ENCODE data around the gene CACNA1C.

Gene CACNA1C

GRCh38 chr12:2535583-2536204 is 482.9 kb downstream of the CACNA1C start:
- DNase-seq (ENCODE audit: low read depth in 2 of 2, low spot score in 1 of 2), result no peak

- no peak for DNase-seq (ENCODE audit: low read depth in 2 of 2, low spot score in 1 of 2)
Observed at GRCh38 chr12:2536724-2537123, 483.9 kb downstream of the CACNA1C start.

- no peak for DNase-seq (ENCODE audit: low read depth in 2 of 2, low spot score in 1 of 2)
Observed at GRCh38 chr12:2537868-2538541, 485.2 kb downstream of the CACNA1C start.

DNA sequence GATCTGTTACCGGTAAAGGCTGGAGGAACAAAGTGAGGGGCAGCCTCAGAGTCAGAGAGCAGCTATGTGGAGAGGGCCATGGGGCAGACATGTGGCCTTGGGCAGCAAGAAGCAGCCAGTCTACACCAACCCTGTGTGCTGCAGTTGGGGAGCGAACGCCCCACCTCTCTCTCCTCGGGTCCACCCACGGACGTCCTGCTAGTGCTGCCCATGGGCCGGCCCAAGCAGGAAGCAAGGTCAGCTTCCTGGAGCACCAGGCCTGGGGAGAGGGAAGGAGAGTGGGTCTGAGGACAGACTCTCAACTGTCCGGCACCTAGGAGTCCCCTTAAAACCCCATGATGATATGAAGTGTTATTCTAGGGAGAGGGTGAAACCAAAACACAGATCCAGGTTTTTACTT is 487.2 kb downstream of the CACNA1C start:
- no peak for DNase-seq (ENCODE audit: low read depth in 2 of 2, low spot score in 1 of 2)

GRCh38 chr12:2540535-2540941 is 487.8 kb downstream of the CACNA1C start:
- DNase-seq (ENCODE audit: low read depth in 2 of 2, low spot score in 1 of 2), result no peak

DNA sequence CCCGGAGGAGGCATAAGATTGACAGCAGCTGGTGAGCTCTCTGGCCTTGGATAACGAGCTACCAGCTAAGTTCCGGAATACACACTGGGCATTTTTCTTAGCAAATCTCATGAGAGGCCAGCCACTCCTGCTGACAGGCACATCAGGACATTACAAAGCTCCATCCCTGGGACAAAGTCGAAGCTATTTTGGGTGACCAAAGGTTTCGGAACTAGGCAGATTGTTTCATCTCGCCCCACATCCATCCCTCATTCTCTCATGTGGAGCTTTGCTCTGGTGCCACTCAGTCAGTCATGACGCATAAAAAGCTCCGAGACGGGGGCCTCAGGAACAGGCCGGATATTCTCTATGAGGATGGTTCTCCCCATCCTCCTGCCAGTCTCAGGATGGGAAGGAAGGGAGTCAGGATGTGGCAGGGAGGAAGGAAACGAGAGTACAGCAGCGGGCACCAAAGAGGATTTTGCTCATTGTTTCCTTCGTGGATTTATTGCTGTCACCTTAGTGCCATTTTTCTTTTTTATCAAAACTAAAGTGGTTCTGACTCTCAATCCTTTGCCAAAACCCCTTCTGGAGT is 488.9 kb downstream of the CACNA1C start:
- DNase-seq (ENCODE audit: low read depth in 2 of 2, low spot score in 1 of 2), result no peak

- no peak for DNase-seq (ENCODE audit: low read depth in 2 of 2, low spot score in 1 of 2)
Observed at GRCh38 chr12:2543801-2544200, 491.0 kb downstream of the CACNA1C start.

DNA sequence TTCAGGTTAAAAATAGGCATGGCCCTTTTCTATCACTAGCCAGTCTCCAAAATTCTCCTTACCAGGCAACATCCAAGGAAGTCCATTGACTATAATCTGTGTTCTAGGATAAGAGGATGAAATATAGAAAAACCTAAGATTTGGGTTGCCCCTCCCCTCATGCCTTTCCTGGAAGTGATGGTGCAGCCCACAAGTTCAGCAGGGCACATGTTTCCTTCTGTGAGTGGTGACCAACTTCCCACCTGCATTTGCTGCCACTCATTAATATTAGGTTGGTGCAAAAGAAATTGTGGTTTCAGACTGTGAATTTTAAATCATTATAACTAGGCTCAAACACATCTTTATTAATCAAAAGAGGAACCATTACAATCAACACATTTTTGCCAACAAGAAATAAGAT is 491.4 kb downstream of the CACNA1C start:
- no peak for DNase-seq (ENCODE audit: low read depth in 2 of 2, low spot score in 1 of 2)

DNA sequence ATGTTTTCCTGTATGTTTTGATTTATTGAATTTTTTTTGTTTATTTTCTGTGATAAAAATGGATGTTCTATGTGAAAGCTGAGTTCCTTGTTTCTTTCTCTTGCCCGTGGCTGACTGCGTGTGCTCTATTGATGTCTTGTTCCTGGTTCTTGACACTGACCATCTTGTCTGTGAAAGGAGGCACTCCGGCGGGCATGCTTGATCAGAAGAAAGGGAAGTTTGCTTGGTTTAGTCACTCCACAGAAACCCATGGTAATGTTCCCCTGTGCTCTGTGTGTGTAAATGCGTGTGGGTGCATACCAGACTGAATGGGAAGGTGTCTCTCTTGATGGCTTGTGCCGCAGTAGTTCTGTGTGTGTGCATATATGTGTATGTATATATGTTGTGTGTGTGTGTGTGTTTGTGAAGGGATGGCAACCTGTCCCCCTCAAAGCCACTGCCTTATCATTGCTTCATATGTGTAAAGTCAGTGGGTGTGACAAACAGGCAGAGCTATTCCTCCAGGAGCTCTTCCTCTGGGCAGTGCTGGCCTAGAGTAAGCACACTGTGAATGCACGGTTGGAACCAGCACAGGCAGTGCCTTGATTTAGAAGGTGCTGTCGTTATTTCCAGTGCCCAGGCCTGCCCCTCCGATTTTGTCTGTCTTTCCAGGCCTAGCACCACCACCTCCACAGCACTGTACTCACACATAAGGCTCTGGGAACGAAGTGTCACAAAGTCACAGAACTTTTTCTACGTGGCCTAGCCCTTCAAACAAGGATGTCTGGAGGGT is 494.7 kb downstream of the CACNA1C start:
- no peak for DNase-seq (ENCODE audit: low read depth in 2 of 2, low spot score in 1 of 2)

DNA sequence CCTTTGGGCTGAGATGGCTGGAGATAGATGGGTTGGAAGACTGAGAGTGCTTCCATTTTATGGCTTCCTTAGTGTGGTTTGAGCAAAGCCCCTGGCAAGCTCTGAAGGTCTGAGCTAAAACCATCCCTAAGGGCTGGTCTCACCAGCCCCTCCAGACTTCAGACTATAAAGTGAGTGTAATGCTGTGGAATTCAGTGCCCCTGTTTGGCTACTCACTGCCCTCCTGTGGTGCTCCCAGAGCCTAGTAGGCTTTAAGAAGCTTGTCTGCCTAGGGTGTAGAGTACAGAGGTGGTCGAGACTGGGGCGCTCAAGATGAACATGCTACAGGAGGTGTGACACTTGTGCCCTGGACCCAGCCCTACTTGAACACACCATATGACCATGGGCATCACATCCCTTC is 495.3 kb downstream of the CACNA1C start:
- DNase-seq (ENCODE audit: low read depth in 2 of 2, low spot score in 1 of 2), result no peak

GRCh38 chr12:2550561-2551411 is 498.0 kb downstream of the CACNA1C start:
- DNase-seq (ENCODE audit: low read depth in 2 of 2, low spot score in 1 of 2), result no peak

DNA sequence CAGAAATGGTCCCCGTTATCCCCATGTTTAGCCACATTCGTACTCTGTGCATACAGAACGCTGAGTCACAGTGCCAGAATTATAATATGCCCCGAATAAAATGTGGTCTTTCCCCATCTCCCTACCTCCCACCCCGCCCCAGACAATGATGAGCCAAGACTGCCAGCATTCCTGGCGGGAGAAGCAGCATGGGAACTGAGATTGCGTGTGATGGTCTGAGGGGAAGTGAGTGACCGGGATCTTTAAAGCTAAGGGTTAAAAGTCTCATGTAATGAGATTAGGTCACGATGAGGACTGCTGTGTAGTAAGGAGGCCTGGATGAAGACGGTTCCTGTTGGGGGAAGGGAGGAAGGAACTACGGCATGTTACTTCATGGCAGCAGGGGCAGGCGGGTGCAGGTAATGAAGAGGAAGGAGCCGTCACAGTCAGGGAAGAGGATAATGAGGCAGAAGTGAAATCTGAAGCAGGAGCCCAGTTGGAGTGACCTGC is 498.7 kb downstream of the CACNA1C start:
- no peak for DNase-seq (ENCODE audit: low read depth in 2 of 2, low spot score in 1 of 2)

DNA sequence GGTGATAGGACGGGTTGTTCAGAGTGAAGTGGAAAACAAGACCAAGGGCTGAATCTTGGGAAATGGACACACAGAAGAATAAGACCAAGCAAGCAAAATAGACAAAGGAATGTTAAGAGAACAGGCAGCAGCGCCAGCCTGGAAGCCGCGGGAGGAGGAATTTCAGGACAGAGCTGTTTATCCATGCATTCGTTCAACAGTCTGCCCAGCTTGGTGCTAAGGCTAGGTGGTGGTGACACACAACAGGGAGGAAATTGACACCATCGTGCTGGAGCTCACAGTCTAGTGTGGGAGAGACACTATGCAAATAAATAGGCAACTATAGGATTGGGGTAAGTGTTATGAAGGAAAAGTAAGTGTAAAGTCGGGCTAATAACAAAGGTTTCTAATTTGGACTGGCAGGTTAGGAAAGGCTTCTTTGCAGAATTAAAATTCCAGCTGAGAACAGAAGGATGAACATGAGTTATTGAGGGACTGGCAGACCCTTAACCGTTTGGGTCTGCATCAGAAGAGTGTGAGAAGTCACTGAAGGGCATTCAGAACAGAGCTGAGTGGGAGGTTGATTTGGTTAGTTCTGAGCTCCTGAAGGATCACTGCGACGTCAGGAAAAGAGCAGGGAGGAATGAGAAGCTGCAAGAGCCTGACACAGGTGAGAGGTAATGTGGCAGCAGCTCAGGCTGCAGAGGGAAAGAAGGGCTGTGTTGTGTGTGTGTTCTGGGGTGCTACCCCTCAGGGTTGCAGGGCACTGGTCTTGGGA is 499.4 kb downstream of the CACNA1C start:
- no peak for DNase-seq (ENCODE audit: low read depth in 2 of 2, low spot score in 1 of 2)

- no peak for DNase-seq (ENCODE audit: low read depth in 2 of 2, low spot score in 1 of 2)
Observed at GRCh38 chr12:2553388-2554126, 500.8 kb downstream of the CACNA1C start.

GRCh38 chr12:2555487-2556082 is 502.8 kb downstream of the CACNA1C start:
- DNase-seq (ENCODE audit: low read depth in 2 of 2, low spot score in 1 of 2), result no peak

GRCh38 chr12:2557597-2557996 is 504.8 kb downstream of the CACNA1C start:
- DNase-seq (ENCODE audit: low read depth in 2 of 2, low spot score in 1 of 2), result no peak

DNA sequence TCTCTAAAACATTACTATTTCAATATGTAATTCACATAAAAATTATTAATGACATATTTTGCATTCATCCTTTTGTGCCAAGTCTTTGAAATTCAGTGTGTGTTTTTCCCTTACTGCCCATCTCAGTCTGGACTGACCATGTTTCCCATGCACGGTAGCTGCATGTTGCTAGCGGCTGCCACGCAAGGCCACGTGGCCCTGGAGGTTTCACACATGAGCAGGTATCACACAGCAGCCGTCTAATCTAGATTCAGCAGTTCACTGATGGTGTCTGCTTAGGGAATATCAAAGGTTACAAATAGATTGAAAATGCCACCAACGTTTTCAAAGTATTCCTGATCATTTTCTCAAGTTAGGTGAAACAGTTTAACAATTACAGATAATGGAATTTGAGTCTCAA is 507.1 kb downstream of the CACNA1C start:
- DNase-seq (ENCODE audit: low read depth in 2 of 2, low spot score in 1 of 2), result no peak

GRCh38 chr12:2560356-2560755 is 507.6 kb downstream of the CACNA1C start:
- no peak for DNase-seq (ENCODE audit: low read depth in 2 of 2, low spot score in 1 of 2)

DNA sequence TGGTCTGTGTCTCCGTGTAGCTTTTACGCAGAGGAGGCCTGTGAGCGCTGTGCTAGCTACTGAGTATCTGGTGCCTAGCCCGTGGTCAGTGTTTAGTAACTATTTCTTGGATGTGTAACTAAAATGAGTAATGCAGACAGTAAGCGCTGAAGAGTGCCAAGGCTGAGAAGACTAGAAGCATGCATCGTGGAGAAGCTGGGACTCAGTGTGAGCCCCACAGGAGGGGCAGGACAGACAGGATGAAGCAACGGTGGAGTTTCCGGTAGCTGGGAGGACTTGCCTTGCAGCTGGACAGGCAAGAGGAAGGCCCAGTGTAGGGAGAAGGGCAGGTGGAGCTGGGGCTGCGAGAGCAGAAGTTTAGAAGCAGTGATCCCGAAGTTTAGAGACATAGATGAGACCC is 508.6 kb downstream of the CACNA1C start:
- no peak for DNase-seq (ENCODE audit: low read depth in 2 of 2, low spot score in 1 of 2)

Measured in stimulated activated CD8-positive, alpha-beta memory T cell treated with anti-CD3 and anti-CD28 coated beads, Interleukin-4, amount 100 ng/mL, for 1 hour (primary cell).